ENCODE measurements around the gene TRPM8.

DNA sequence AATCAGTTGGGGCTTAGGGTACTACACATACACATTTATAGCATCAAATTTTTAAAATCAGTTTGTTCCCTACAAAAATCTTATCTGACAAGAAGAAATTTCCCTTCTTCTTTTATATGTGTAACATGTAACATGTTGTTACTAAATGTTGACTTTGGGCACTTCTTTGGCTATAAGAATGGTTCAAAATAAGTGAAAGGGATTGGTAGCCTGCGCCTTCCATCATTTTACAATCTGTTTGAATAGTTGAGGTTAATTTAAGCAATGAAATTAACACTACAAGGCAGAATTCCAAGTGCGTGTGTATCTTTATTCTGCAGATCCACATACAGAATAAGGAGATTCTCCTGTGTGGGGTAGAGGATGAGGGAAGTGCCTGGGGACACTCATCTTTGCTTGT lies 103.2 kb downstream of the TRPM8 start:
- TF ChIP-seq, protein P1, sequence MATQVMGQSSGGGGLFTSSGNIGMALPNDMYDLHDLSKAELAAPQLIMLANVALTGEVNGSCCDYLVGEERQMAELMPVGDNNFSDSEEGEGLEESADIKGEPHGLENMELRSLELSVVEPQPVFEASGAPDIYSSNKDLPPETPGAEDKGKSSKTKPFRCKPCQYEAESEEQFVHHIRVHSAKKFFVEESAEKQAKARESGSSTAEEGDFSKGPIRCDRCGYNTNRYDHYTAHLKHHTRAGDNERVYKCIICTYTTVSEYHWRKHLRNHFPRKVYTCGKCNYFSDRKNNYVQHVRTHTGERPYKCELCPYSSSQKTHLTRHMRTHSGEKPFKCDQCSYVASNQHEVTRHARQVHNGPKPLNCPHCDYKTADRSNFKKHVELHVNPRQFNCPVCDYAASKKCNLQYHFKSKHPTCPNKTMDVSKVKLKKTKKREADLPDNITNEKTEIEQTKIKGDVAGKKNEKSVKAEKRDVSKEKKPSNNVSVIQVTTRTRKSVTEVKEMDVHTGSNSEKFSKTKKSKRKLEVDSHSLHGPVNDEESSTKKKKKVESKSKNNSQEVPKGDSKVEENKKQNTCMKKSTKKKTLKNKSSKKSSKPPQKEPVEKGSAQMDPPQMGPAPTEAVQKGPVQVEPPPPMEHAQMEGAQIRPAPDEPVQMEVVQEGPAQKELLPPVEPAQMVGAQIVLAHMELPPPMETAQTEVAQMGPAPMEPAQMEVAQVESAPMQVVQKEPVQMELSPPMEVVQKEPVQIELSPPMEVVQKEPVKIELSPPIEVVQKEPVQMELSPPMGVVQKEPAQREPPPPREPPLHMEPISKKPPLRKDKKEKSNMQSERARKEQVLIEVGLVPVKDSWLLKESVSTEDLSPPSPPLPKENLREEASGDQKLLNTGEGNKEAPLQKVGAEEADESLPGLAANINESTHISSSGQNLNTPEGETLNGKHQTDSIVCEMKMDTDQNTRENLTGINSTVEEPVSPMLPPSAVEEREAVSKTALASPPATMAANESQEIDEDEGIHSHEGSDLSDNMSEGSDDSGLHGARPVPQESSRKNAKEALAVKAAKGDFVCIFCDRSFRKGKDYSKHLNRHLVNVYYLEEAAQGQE (IDR thresholded peaks at IDR 0.05; ENCODE audit: insufficient read depth in 1 of 2, low read depth in 2 of 2, low read length in 2 of 2), result no peak
- TF ChIP-seq TAF1 (IDR thresholded peaks at IDR 0.05; ENCODE audit: borderline replicate concordance, insufficient read depth, low read length), result no peak
- no peak for TF ChIP-seq POLR2AphosphoS5 (IDR thresholded peaks at IDR 0.05; ENCODE audit: low read depth, low read length)
- no peak for TF ChIP-seq FOXP2 (optimal IDR thresholded peaks at IDR 0.05; ENCODE audit: borderline replicate concordance, extremely low read depth, extremely low read length, insufficient read depth)

All from PFSK-1 (cell line).